GM12878 (cell line): Measurements from ENCODE around the gene TCP1. TPM values are rescaled to one million over a fixed set of nuclear protein-coding genes. Genes with fewer than 3 reads are reported as not detected.

Experiments
- ATAC-seq: fragments of 200-7000 bp; cut with Tn5 transposase; 3 replicates; pipeline ENCODE4 v1.9.1; 2020; ENCODE audit warnings: mild to moderate bottlenecking, moderate library complexity
- BruUV-seq: library from RNA; stranded (reverse); fragments of 400-500 nt; replicated peaks from 2 replicates; lab custom pipeline; 2021; lab: Mats Ljungman, UMichigan
- CTCF ChIA-PET: fragments of 300-600 bp; sonication (Branson Sonifier 250); formaldehyde crosslinking; extraction: SDS; loops from one replicate; lab custom pipeline; 2021; ENCODE audit warnings: inconsistent platforms; lab: Yijun Ruan, JAX
- POLR2A ChIA-PET: fragments of 350-600 bp; formaldehyde crosslinking; extraction: SDS; loops from one replicate; lab custom pipeline; 2021; ENCODE audit warnings: inconsistent platforms; lab: Charles Lee
- RAD21 ChIA-PET: fragments of 300-600 bp; sonication (Branson Sonifier 250); formaldehyde crosslinking; loops from one replicate; lab custom pipeline; 2023; ENCODE audit warnings: antibody characterized with exemption; ENCODE audit not compliant: unreplicated experiment; lab: Charles Lee
- SMC1A ChIA-PET: fragments of 300-600 bp; sonication (Branson Sonifier 250); formaldehyde crosslinking; loops from one replicate; lab custom pipeline; 2023; ENCODE audit not compliant: unreplicated experiment, uncharacterized antibody; lab: Charles Lee
- DNase-seq: peaks from one replicate; pipeline ENCODE4 v3.0.0-alpha.2; 2011; ENCODE audit warnings: low read depth, low spot score
- FAIRE-seq: peaks from 3 replicates; lab custom pipeline; 2011; peaks lifted over from hg19 to GRCh38; lab: Jason Lieb, UNC
- H2AFZ ChIP-seq: 2 replicates; pipeline ENCODE4 v1.6.0; 2011; ENCODE audit warnings: low read depth, low read length, control low read depth; ENCODE audit not compliant: control insufficient read depth
- H3K27ac ChIP-seq: 2 replicates; pipeline ENCODE4 v1.5.1; 2011; ENCODE audit warnings: control low read depth; ENCODE audit not compliant: control insufficient read depth, insufficient read depth
- H3K27me3 ChIP-seq, 2 experiments: replicated peaks in 1 of 2; 2 replicates each; pipeline versions ENCODE4 v1.6.0 to v1.6.1; 2011; ENCODE audit warnings: low read length in 1 of 2; ENCODE audit not compliant: control insufficient read depth in 2 of 2, insufficient read depth in 2 of 2
- H3K36me3 ChIP-seq, 2 experiments: 2 replicates each; pipeline ENCODE4 v1.5.1; 2011; ENCODE audit warnings: low read length in 1 of 2; ENCODE audit not compliant: control insufficient read depth in 2 of 2, insufficient read depth in 2 of 2
- H3K4me1 ChIP-seq: 2 replicates; pipeline ENCODE4 v1.6.1; 2011; ENCODE audit warnings: mild to moderate bottlenecking, low read length, moderate library complexity, mixed read lengths; ENCODE audit not compliant: control insufficient read depth, insufficient read depth
- H3K4me2 ChIP-seq: 2 replicates; pipeline ENCODE4 v1.6.0; 2011; ENCODE audit warnings: control low read depth; ENCODE audit not compliant: control insufficient read depth, insufficient read depth
- H3K4me3 ChIP-seq: fragments of 200-600 bp; sonication (generic); 2 replicates; pipeline ENCODE4 v1.5.1; 2016
- H3K79me2 ChIP-seq: 2 replicates; pipeline ENCODE4 v1.6.0; 2011; ENCODE audit warnings: low read length; ENCODE audit not compliant: control insufficient read depth, insufficient read depth
- H3K9ac ChIP-seq: 2 replicates; pipeline ENCODE4 v1.8.0; 2011; ENCODE audit warnings: low read length, control low read depth, mixed read lengths; ENCODE audit not compliant: control insufficient read depth, insufficient read depth
- H3K9me3 ChIP-seq: replicated peaks from 3 replicates; pipeline ENCODE4 v1.5.1; 2011; ENCODE audit warnings: mild to moderate bottlenecking, low read length; ENCODE audit not compliant: control insufficient read depth, insufficient read depth
- H4K20me1 ChIP-seq: 2 replicates; pipeline ENCODE4 v1.6.0; 2011; ENCODE audit not compliant: control insufficient read depth, insufficient read depth
- CEBPB ChIP-seq, 2 experiments: fragments of 150-350 bp in 1 of 2; IDR thresholded peaks; 2 replicates each; pipeline ENCODE4 v1.6.1; 2012 to 2014; ENCODE audit warnings: low read depth in 2 of 2, low read length in 2 of 2, borderline replicate concordance in 1 of 2, inconsistent platforms in 1 of 2
- CHD1 ChIP-seq: IDR thresholded peaks from 2 replicates; pipeline ENCODE4 v1.6.1; 2012; ENCODE audit warnings: low read depth, low read length, improper control_type of control experiment
- ESRRA ChIP-seq: IDR thresholded peaks from 2 replicates; pipeline ENCODE4 v1.6.1; 2012; ENCODE audit warnings: mild to moderate bottlenecking, low read length, improper control_type of control experiment
- KAT2A ChIP-seq: conservative IDR thresholded peaks from 2 replicates; pipeline ENCODE4 v1.6.1; 2011; ENCODE audit warnings: low read depth, low read length; ENCODE audit not compliant: control insufficient read depth
- MYC ChIP-seq: IDR thresholded peaks from 2 replicates; pipeline ENCODE4 v1.6.1; 2011; ENCODE audit warnings: mild to moderate bottlenecking, low read length, moderate library complexity, inconsistent platforms; ENCODE audit not compliant: insufficient read depth, insufficient replicate concordance, insufficient read length, severe bottlenecking
- SIN3A ChIP-seq: IDR thresholded peaks from 2 replicates; pipeline ENCODE4 v1.6.1; 2012; ENCODE audit warnings: low read depth, low read length, improper control_type of control experiment
- YBX1 ChIP-seq: fragments of 450-650 bp; IDR thresholded peaks from 2 replicates; pipeline ENCODE4 v1.6.1; 2016; ENCODE audit warnings: antibody characterized with exemption
- ZNF274 ChIP-seq: IDR thresholded peaks from one replicate; pipeline ENCODE4 v1.8.0; 2011; ENCODE audit not compliant: insufficient read length, insufficient read depth
- WGBS: methylation state at CpG from one replicate; pipeline ENCODE4 v1.1.6; 2016; ENCODE audit warnings: low lambda C conversion rate; ENCODE audit not compliant: insufficient replicate concordance, insufficient coverage; ENCODE audit errors: missing lambda C conversion rate; 5-methylcytosine and 5-hydroxymethylcytosine counted together
- in situ Hi-C: fragments of 300-500 bp; cut with MboI; formaldehyde crosslinking; loops from 9 replicates; pipeline ENCODE4 v1.14.3; 2018; ENCODE audit warnings: mixed read lengths
- intact Hi-C: fragments of 100-400 bp; cut with micrococcal nuclease; formaldehyde crosslinking; loops from one replicate; pipeline ENCODE4 v1.14.2; 2022; ENCODE audit not compliant: unreplicated experiment
- polyA plus RNA-seq, 11 experiments: library from polyadenylated mRNA; depleted of rRNA in 4 of 11; unstranded in 6 of 11; stranded (reverse) in 5 of 11; fragments of >200 nt; fragmentation: Nextera tagmentation in 4 of 11; fragmentation: Illumina TruSeq in 1 of 11; extraction: Ambion mirVana in 4 of 11; extraction: Trizol in 1 of 11; gene quantifications; 1 replicate in 1 of 11; 2 replicates in 10 of 11; pipeline versions ENCODE4 v1.2.1 to v1.2.3, GENCODE V29; 2011 to 2016; ENCODE audit warnings: inconsistent platforms in 2 of 11, missing spikeins in 2 of 11, low read depth in 1 of 11
- total RNA-seq, 4 experiments: library from RNA; depleted of rRNA in 3 of 4; stranded (reverse); fragments of >200 nt in 3 of 4; fragmentation: Illumina TruSeq in 1 of 4; extraction: Trizol in 1 of 4; gene quantifications; 2 replicates each; pipeline versions ENCODE4 v1.2.1 to v1.2.3, GENCODE V29; 2013 to 2021
- TF ChIP-seq, protein P1 (sequence below): IDR thresholded peaks from 2 replicates; pipeline ENCODE4 v1.6.1; 2011; ENCODE audit warnings: low read depth, low read length, improper control_type of control experiment, borderline replicate concordance
- TF ChIP-seq, protein P2 (sequence below): fragments of 450-650 bp; IDR thresholded peaks from 2 replicates; pipeline ENCODE4 v1.6.1; 2016; ENCODE audit warnings: mild to moderate bottlenecking, moderate library complexity, borderline replicate concordance
- TF ChIP-seq, protein P3 (sequence below): IDR thresholded peaks from 2 replicates; pipeline ENCODE4 v1.6.1; 2011; ENCODE audit warnings: low read depth, mild to moderate bottlenecking, low read length, moderate library complexity, borderline replicate concordance; ENCODE audit errors: extremely low read depth
- TF ChIP-seq, protein P4 (sequence below): fragments of 450-650 bp; IDR thresholded peaks from 2 replicates; pipeline ENCODE4 v1.6.1; 2017; ENCODE audit warnings: antibody characterized with exemption, mild to moderate bottlenecking, moderate library complexity

The TCP1 gene
- total and polyA plus RNA-seq, 10 of the 15 experiments (the other 5 are each of a cell fraction or from before 2014, with no cell fraction given): 133 to 457 (median 306) TPM

DNA sequence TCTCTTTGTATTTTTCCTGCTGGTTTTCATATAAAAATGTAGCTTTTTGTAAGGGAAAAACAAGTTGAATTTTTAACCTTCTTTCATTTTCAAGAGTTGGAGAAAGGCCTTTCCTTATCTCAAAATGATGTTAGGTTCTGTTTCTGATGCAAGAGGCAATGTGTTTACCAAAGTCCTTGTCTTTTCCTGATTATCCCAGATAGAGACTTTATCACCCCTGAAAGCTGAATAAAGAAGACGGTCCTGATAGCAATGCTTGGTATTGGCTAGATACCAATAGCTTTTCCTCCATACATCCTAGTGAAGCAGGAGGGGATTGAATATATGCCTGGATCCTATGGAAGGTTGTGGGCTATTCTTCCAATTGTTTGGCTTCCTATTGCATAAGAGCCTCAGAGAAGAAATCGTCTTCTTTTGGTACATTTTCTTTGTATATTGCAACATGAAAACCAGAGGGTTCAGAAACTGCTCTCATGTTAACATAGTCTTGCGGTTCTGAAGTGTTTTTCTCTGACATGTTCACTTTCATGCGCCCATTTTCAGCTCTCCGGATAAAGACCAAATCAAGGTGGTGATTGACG is 16.1 kb upstream of the TCP1 start:
- no TSS peak for BruUV-seq
- ChIA-PET RAD21 (no interaction called here), POLR2A (no interaction called here), CTCF (interaction anchor here (1.0 to 1.6 kb wide), 2 partner anchors 9 to 16 kb away, joined by 5 read pairs; partner anchors contain the start of genes MRPL18 and TCP1), SMC1A (interaction anchor here (0.7 to 1.6 kb wide), 2 partner anchors 14 to 24 kb away, joined by 3 to 6 read pairs; no protein-coding TSS in a partner anchor)
- Histone ChIP-seq H3K27ac (no peak overlapping the region), H3K4me3 (no peak overlapping the region), H3K9ac (no peak overlapping the region), H3K4me1 (no peaks in the 10 kb centered on the region), H3K27me3 (no peaks in the 10 kb centered on the region), H3K9me3 (no peaks in the 10 kb centered on the region), H4K20me1 (no peaks in the 10 kb centered on the region), H2AFZ (no peak overlapping the region), H3K79me2 (no peaks in the 10 kb centered on the region), H3K4me2 (no peak overlapping the region), H3K36me3 (no peaks in the 10 kb centered on the region)
- in situ Hi-C loops: no loop called here
- ATAC-seq (no peak), FAIRE-seq (no peak), DNase-seq (no peak)
- 92% methylated on average over 6 of the region's 6 CpGs for WGBS
- intact Hi-C loops: no loop called here
- TF ChIP-seq KAT2A: no peak
- TF ChIP-seq CHD1: no peak
- TF ChIP-seq, protein P1, sequence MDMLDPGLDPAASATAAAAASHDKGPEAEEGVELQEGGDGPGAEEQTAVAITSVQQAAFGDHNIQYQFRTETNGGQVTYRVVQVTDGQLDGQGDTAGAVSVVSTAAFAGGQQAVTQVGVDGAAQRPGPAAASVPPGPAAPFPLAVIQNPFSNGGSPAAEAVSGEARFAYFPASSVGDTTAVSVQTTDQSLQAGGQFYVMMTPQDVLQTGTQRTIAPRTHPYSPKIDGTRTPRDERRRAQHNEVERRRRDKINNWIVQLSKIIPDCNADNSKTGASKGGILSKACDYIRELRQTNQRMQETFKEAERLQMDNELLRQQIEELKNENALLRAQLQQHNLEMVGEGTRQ: no peak
- TF ChIP-seq, protein P2, sequence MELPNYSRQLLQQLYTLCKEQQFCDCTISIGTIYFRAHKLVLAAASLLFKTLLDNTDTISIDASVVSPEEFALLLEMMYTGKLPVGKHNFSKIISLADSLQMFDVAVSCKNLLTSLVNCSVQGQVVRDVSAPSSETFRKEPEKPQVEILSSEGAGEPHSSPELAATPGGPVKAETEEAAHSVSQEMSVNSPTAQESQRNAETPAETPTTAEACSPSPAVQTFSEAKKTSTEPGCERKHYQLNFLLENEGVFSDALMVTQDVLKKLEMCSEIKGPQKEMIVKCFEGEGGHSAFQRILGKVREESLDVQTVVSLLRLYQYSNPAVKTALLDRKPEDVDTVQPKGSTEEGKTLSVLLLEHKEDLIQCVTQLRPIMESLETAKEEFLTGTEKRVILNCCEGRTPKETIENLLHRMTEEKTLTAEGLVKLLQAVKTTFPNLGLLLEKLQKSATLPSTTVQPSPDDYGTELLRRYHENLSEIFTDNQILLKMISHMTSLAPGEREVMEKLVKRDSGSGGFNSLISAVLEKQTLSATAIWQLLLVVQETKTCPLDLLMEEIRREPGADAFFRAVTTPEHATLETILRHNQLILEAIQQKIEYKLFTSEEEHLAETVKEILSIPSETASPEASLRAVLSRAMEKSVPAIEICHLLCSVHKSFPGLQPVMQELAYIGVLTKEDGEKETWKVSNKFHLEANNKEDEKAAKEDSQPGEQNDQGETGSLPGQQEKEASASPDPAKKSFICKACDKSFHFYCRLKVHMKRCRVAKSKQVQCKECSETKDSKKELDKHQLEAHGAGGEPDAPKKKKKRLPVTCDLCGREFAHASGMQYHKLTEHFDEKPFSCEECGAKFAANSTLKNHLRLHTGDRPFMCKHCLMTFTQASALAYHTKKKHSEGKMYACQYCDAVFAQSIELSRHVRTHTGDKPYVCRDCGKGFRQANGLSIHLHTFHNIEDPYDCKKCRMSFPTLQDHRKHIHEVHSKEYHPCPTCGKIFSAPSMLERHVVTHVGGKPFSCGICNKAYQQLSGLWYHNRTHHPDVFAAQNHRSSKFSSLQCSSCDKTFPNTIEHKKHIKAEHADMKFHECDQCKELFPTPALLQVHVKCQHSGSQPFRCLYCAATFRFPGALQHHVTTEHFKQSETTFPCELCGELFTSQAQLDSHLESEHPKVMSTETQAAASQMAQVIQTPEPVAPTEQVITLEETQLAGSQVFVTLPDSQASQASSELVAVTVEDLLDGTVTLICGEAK: no peak
- no peak for TF ChIP-seq SIN3A
- no peak for TF ChIP-seq ESRRA
- TF ChIP-seq CEBPB (IDR thresholded peaks at IDR 0.05; ENCODE audit: borderline replicate concordance in 1 of 2, low read depth in 2 of 2, low read length in 2 of 2): no peak
- TF ChIP-seq, protein P3, sequence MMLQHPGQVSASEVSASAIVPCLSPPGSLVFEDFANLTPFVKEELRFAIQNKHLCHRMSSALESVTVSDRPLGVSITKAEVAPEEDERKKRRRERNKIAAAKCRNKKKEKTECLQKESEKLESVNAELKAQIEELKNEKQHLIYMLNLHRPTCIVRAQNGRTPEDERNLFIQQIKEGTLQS: no peak
- TF ChIP-seq MYC: no peak
- TF ChIP-seq, protein P4, sequence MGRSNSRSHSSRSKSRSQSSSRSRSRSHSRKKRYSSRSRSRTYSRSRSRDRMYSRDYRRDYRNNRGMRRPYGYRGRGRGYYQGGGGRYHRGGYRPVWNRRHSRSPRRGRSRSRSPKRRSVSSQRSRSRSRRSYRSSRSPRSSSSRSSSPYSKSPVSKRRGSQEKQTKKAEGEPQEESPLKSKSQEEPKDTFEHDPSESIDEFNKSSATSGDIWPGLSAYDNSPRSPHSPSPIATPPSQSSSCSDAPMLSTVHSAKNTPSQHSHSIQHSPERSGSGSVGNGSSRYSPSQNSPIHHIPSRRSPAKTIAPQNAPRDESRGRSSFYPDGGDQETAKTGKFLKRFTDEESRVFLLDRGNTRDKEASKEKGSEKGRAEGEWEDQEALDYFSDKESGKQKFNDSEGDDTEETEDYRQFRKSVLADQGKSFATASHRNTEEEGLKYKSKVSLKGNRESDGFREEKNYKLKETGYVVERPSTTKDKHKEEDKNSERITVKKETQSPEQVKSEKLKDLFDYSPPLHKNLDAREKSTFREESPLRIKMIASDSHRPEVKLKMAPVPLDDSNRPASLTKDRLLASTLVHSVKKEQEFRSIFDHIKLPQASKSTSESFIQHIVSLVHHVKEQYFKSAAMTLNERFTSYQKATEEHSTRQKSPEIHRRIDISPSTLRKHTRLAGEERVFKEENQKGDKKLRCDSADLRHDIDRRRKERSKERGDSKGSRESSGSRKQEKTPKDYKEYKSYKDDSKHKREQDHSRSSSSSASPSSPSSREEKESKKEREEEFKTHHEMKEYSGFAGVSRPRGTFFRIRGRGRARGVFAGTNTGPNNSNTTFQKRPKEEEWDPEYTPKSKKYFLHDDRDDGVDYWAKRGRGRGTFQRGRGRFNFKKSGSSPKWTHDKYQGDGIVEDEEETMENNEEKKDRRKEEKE: no peak
- no peak for TF ChIP-seq YBX1
- TF ChIP-seq ZNF274: no peak
